GM19395 (cell line): Measurements from ENCODE around the gene TEX51.
A peak's percentile ranks its signal among the peaks of the same experiment; 100 is the strongest.

Source experiments
- ATAC-seq: cut with Tn5 transposase; IDR thresholded peaks from one replicate; pipeline ENCODE4 v1.9.1; 2021; ENCODE audit warnings: mild to moderate bottlenecking, moderate library complexity; ENCODE audit not compliant: unreplicated experiment

Gene TEX51

DNA sequence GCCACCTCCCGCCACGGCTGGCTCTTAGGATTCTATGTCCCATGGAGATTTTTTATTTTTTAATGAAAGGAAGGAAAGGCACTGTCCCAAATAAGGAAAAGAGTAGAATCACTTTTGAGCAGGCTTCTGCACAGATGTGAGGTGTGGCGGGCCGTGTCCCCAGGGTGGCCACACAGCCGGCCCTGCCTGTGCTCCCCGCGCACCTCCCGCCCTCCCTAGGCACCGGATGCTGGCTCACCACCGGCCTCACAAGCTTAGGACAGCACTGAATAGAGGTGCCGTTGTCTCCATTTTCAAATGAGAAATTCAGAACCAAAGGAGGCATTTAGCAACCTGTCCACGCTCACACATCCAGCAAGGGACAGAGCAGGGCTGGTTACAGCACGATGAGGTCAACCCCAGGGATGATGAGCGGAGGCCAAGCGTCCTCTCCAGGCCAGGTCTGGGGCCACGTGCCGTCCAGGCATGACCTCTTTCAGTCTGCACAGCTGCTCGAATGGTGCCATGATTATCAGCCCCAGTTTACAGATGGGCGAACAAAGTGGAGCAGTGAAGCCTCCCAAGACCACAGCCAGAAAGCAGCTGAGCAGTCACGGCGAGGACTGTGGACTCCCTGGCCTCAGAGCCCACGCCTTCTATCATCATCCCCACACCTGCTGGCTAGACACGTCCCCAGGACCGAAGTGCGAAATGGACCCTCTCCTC, 20.7 kb upstream of the TEX51 start:
- ATAC-seq, result no peak

DNA sequence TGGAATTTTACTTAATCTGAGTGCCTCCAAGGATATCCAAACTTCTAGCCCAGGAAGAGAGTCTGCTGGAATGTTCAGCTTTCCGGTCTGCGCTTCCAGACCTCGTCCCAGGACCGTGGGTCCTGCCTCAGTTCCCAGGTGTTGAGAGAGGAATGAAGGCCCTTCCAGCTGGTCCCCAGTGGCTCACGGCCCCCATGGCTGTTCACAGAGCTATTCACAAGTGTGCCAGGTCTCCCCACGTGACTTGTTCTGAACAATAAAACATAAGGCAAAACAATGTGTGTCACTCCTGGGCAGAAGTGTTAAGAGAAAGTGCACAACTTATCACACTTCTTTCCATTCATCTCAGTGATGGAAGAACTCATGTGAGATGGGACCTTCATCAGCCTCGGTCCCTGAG, 20.1 kb upstream of the TEX51 start:
- ATAC-seq, result no peak

DNA sequence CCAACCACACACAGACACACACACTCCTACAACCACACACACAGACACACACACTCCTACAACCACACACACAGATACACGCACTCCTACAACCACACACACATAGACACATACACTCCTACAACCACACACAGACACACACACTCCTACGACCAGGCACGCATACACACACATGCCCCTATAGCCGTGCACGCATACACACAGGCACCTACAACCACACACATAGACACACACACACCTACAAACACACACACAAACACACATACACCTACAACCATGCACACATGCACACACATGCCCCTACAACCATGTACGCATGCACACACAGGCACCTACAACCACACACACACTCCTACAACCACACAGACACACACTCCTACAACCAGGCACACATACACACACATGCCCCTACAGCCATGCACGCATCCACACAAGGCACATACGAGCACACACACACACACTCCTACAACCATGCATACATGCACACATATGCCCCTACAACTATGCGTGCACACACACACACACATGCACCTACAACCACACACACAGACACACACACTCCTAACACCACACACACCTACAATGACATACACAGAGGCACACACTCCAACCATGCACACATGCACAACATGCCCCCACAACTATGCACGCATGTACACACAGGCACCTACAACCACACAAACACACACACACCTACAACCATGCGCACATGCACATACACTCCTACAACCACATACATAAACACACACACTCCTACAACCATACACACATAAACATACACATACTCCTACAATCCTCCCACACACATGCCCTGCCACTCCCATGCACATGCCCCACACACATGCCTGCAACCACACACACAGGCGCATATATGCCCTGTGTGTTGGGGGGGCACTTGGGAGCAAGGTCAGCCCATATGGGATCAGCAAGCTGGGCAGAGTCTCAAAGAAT, 19.1 kb upstream of the TEX51 start:
- no peak for ATAC-seq

DNA sequence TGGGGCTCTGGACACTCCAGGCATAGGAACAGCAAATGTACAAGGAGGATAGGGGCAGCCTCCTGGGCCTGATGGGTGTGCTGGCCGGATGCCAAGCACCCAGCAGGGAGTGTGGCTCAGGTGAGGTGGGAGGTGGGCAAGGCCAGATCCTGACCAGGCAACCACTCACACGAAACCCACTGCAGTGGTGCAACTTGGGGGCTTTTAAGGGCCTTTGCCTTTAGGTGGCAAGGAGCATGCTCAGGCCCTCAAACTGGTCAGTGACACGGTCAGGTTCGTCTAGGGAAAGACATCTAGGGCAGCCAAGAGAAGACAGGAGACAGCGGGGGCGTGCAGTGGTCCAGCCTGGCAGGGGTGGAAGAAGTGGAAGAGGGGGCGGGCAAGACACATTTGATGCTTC, 18.4 kb upstream of the TEX51 start:
- no peak for ATAC-seq

DNA sequence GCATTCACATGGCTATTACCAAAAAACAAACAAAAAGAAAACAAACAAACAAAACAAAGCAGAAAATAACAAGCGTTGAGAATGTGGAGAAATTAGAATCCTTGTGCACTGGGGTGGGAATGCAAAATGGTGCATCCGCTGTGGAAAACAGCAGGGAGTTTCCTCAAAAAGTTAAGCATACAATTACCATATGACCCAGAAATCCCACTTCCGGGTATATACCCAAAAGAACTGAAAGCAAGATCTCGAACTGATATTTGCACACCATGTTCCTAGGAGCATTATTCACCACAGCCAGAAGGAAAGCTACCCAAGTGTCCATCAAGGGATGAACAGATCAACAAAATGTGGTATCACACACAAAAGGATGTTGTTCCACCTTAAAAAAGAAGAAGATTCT, 17.9 kb upstream of the TEX51 start:
- ATAC-seq, result no peak

DNA sequence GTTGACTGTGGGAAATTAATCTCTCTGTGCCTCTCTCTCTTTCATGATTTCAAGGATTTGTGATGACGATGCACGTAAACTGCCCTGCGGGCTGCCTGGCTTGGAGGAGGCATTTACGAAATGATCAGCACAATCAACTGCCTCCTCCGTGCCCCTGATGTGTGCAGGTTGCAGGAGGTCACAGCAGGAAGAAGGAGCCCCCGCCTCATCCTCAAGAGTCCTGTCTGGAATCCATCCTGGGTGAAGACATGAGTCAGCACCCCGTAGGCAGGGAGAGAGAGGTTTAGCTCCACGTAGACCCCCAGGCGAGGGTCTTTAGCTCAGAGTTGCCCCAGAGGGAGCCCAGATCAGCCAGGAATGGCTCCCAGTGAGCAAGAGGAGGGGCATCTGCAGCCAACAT, 17.1 kb upstream of the TEX51 start:
- no peak for ATAC-seq

DNA sequence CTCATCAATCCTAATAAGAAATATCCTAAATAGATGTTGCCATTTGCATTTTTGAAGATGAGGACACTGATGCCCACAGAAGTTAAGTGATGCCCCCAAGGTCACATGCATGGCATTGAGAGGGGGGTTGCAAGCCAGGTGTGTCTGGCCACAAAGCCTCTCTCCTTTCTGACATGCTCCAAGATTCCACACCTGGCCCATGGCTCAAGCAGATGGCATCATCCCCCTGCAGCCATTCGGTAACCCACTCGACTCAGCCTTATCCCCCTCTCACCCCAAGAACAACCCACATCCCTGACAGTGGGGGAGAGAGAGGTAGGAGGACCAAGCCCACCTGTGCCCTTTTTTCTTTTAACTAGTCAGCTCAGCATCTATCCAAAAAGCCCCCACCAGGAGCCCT, 16.5 kb upstream of the TEX51 start:
- ATAC-seq, result no peak

DNA sequence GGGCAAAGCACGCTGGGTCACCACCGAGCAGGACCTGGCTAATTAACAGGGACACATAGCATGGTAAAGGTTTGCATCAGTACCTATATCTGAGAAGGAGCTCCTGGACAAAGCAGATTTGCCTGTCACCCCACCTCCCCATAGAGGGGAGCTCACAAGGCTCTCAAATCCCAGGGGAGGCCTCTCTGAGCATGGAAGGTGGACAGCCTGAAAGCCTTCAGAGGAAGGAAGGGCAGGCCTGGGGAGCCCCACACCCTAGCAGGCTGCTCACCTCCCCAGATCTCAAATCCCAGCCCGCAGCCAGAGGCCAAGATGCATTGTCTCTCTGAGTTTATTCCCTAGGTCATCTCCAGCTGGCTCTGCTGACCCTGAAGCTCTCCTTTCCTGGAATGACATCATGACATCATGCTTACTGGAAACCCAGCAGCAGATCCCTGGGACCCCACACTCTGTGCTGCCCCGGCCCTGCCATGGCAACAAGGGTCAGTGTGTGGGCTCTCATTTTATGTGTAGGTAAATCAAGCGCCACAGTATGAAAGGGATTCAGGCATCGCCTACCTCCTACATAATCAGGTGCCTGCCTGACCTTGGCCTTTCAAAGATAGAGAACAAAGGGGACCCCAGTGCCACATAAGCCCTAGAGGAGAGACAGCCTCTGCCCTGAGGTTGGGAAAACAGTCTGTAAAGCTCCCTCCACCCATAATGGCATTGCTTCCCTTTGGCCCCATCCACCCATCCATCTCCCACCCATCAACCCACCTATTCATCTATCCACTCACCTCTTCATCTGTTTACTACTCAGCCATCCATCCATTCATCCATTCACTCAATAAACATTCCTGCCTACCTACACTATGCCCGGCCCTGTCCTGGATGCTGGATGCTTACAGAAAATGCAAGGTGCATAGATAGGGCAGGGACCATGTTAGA, 15.7 kb upstream of the TEX51 start:
- ATAC-seq, result no peak

DNA sequence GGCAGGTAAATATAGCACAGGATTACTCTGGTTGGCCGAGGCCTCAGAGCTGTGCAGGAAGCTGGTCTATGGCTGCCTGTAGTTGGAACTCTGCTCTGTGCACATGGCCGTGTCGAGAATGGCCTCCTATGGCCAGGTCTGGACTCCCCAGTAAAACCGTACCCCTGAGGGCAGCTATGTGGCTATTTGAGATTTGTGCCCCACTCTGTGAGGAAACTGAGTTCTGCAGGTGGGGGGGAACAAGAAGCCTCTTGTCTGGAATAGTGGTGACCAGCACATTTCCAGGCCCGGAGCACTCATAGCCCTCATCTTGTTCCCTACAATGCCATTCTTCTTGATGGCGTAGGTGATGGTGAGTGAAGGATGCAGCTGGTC, 15.0 kb upstream of the TEX51 start:
- no peak for ATAC-seq

DNA sequence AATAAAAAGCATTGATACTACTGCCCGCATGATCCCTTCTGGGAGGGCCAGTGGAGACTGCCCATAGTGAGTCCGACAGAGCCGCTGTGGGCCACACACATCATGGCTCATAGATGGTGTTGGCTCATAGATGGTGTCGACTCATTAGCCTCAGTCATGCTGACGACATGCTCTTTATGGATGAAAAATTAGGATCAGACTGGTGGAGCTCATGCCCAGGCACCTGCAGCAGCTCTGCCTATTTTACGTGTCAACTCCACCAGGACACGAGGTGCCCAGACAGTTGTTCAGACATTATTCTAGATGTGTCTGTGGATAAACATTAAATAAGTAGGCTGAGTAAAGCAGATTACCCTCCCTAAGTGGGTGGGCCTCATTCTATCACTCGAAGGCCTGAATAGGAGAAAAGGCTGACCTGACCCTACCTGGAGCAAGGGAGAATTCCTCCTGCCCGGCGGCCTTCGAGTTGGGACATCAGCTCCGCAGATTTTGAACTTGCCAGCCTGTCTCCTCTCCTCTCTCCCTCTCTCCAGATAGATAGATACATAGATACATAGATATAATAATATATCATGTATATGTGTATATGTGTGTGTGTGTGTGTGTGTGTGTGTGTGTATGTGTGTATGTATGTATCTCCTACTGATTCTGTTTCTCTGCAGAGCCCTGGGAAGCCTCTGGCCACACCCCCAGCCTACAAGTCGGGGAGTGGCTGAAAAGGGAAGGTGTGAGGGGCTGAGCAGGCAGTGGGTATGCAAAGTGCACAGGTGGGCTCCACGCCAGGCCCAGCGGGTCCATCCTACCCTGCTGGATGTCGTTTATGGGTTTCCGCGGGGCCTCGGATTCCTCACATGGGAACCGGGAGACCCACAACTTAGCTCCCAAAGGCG, 13.6 kb upstream of the TEX51 start:
- ATAC-seq, result no peak

DNA sequence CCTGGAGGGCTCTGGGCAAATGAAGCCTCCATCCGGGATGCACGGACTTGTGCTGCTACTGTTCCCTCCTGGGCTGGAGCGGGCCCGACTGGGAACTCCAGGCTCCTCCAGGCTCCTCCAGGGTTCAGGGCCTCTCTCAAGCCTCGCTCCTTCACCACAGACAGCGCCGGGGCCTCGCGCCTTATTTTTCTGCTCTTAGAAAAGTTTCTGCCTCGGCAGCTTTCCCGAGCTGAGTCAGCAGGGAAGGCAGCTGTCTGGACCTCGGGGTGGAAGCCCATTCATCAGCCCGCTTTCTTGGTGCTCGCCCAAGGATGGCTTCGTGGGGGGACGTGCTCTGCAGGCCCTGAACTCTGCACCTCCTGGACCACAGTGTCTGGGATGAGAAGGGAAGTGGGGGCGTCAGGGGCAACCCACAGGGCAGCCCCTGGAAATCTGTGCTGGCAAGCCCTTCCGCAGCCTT, 12.9 kb upstream of the TEX51 start:
- no peak for ATAC-seq

DNA sequence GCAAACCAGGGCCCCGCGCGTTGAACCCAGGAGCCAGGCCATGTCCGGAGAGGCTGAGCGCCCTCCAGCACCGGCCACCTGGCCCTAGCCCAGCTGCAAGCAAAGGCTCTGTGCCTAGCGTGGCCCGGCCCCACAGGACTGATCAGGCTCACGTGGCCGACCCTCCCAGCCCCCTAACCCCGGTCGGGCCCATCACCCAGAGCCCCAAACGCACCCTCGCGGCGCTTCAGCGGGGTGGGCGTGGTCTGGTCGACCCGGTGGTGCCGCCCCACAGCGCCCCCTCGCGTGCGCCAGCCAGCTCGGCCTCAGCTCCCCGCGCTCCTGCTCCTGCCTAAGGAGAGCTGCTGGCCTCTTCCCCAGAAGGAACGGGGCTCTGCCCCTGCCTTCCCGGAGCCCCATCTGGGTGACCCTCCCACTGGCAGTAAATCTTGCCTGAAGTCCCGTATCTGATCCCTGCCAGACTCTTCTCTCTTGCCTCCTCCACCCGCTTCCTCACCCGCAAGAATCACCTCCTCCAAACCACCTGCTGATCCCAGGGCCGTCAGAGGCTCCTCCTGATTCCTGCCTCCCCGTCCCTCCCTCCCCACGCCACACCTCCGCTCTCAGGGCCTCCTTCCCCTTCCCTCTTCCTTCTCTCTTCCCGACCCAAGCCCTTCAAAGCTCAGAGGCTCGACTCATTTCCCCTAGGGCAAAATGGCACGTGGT, 12.3 kb upstream of the TEX51 start:
- ATAC-seq, result peak; percentile 84

DNA sequence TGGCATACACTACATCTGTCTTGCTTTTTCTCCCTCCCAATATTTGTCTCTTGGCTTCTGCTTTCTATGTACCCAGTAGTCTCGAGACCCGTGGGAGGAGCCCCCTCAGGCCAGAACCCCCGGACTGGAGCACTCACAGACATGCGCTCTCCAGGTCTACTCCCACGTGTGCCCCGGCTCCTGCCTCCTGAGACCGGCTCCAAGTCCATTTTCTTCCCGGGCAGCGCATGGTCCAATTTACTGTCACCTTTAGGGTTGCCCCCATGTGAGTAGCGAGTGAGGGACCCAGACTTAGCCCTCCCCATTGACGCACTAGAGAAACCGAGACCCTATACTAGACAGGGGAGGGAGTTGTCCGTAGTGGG, 11.8 kb upstream of the TEX51 start:
- ATAC-seq, result no peak

DNA sequence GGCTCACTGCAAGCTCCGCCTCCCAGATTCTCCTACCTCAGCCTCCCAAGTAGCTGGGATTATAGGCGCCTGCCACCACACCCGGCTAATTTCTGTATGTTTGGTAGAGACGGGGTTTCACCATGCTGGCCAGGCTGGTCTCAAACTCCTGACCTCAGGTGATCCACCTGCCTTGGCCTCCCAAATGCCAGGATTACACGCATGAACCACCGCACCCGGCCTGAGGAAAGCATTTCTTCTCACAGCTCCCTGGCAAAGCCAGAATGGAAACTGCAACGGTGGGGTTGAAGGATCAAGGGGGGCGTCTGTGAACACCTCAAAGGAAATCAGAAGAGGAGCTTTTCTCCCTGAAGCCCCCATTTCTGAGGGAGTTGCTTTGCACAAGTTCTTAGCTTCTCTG, 11.2 kb upstream of the TEX51 start:
- no peak for ATAC-seq

DNA sequence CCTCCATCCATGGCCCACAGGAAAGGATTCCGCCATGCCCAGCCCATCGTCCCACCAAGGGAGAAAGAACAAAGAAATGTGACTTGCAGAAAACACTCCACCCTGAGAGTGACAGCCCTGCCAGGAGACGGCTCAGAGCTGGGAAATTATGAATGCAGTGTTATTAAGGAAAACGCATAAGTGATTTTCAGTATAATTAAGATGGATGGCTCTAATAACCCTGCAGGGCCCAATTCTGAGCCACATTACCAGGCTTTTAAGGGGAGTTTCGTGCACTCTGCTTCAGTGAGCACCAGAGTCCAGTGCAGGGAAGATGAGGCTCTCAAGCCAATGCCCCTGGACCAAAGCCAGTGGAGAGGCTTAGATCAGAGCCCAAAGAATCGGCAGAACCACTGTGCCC, 10.6 kb upstream of the TEX51 start:
- ATAC-seq, result no peak

DNA sequence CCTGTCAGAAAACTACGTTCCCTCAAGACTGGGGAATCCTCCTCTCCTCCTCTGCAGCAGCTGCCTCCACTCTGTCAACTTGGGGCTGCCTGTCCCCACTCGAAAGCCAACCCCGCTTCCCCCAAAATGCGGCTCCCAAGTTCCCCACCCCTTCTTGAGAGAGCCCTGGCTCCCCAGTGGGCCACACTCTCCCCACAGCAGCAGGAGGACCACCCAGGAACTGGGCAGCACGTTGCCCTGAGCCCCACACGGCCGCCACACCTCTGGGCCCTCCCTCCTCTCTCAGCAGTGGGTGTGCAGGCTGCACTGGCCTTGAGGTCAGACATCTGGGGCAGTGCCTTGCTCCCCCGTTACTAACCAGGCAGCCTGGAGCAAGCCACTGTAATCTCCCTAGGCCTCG, 9.6 kb upstream of the TEX51 start:
- ATAC-seq, result no peak

DNA sequence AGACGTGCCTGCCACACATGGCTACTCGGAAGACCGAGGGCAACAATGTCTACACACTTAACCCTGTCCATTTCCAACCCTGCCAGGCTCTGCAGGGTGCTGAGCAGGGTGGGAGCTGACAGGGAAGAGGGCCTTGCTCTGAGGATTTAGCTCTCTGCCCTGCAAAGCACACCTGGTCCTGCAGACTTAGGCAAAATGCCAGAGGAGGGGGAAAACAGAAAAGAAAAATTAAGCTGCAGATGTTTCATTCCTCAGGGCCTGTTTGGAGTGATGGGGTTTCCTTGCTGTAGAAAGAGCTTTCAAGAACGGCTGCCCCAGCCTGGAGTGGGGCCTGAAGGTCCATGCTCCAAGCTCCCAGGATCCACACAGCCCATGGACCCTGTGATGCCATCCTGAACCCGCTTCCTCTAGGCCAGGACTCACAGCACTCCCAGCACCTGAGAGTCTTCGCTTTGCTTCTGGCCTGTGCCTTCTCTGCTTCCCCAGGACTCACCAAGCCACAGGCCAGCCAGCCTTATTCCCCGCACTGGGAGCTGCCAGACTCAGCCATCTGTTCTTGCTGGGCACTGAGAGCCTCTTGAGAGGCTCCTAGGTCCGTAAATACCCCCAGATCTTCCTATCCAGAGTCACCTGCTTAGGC, 9.1 kb upstream of the TEX51 start:
- no peak for ATAC-seq

DNA sequence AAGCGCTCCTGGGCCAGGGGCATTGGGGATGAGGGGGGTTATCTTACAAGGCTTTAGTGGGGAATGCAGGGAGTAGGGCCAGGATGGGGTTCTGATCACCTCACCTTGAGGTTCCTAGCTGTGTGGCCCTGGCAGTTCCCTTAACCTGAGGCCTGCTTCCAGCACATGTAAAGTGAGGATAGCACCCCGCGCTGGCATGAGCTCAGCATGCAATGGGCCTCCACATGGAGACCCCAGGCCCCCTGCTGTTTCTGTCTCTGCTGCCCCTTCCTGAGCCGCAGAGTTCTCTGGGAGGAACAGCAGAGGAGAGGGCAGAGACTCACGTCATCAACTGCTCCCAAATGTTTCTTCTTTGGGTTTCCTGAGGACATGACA, 8.6 kb upstream of the TEX51 start:
- no peak for ATAC-seq
